Activated gamma-delta T cell treated with Interleukin-2 at 50 U/mL for 16 hours (primary cell): ENCODE results near the gene C1orf232.

ENCODE experiments used
- DNase-seq: peaks from one replicate; pipeline ENCODE4 v3.0.0-alpha.2; 2020

C1orf232 gene

DNA sequence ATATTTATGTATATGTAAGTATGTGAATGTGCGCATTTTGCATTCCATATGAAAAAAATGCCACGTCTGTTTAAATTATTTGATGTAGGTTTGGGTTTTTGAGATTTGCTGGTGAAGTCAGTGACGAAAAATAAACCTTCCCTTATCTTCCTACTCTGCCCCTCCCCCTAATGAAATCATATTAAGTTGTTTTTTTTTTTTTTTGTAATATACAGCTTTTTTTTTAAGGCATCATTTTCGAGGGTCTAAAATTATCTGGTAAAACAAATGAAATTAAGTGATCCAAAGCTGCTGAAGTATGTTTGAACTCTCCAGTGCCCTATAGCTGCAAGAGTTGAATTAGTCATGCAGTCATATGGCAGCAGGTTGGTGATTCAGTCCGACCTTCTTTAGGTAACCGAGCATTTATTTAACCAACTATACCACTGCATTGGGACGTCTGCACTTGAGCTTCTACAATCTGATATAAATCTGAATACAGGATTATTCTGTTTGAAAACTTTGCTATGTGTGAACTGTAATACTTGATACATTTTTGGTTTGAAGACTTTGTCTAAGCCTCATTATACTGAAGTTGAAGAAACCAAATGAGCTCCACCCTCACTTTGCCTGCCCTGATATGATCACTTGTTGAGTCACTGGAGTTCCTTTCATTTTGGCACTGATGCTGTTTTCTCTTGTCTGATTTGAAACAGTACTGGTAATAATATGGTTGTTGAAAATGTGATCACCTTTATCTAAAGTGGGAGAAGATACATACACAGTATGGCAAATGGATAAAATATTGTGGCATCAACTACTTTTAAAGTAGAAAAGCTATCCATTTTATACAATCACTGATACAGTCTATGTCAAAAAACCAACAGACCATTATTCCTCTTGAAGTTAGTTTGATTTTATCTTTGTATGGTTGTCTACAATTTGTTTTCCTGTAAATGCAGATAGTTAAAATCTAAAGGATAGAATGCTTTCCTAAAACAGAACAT lies 45.5 kb downstream of the C1orf232 start:
- no peak for DNase-seq

DNA sequence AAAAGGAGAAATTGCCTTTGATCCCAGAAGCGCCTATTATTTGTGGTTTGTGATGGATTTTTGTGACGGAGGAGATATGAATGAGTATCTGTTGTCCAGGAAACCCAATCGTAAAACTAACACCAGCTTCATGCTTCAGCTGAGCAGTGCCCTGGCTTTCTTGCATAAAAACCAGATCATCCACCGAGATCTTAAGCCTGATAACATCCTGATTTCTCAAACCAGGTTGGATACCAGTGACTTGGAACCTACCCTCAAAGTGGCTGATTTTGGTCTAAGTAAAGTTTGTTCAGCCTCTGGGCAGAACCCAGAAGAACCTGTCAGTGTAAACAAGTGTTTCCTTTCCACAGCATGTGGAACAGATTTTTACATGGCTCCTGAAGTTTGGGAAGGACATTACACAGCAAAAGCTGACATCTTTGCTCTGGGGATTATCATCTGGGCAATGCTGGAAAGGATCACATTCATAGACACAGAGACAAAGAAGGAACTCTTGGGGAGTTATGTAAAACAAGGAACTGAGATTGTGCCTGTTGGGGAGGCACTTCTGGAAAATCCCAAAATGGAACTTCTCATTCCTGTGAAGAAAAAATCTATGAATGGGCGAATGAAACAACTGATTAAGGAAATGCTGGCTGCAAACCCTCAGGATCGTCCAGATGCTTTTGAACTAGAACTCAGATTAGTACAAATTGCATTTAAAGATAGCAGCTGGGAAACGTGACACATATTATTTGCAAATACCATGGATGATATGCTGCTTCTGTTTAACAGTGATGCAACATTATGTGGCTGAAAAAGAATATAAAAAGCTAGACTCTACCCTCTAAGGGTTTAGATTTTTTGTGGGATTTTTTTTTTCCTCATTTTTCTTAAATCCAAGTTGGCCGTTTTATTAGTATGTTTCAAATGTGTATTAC lies 46.6 kb downstream of the C1orf232 start:
- no peak for DNase-seq

DNA sequence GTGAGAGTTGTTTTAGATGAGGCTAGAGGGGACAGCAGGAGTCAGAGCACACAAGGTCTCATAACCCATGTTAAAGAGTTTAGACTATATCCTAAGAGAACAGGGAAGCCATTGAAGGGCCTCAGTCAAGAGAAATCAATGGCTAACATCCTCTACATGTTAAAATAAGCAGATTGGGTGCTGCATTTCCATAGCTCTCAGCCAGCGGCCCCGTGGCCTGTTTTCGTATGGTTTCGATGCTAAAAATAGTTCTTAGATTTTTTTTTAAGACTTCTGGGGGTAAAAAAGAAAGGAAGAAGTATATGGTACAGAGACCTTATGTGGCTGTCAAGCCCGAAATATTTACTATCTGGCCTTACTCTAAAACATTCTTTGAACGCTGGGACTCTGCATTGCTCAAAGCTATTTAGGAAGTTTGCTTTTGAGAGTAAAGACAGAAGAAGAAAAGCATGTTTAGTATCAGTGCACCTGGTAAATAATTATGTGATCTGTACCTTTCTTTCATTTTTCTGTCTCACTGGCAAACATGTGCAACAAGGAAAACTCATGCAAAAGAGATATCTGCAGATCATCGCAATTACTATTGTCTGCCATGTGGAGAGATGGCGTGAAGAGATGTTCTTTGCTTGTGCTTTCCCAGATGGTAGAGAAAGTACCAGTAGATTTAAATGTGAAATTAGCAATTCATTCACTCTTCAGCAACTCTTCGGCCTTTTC lies 48.7 kb downstream of the C1orf232 start:
- no peak for DNase-seq

DNA sequence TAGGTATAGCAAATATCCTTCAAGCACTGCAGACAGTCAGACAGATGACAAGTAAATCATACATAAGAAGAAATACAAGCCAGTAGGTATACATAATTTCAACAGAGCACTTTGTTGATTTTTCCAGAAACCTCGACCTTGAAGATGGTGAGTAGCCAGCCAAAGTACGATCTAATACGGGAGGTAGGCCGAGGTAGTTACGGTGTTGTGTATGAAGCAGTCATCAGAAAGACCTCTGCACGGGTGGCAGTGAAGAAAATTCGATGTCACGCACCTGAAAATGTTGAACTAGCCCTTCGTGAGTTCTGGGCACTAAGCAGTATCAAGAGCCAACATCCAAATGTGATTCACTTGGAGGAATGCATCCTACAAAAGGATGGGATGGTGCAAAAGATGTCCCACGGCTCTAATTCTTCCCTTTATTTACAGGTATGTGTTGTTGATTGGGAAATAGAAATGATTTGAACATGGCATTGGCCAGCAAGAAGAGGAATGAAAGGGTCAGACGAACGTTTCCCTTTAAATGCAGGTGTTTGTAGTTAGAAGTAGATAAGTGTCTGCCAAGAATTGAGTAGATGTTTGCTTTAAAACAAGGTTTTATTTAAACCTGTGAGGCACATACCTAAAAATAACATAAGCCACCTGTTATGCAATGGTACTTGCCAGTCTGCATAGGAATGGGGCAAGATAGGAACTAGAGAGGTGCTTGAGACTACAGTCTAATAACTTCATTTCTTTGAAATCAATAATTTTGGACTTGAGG lies 54.4 kb downstream of the C1orf232 start:
- DNase-seq, result no peak
